Muscle layer of colon (tissue), 2 donors: Measurements from ENCODE around the gene NOXA1.
"Not testable (repeated sequence)": the region's sequence is repeated elsewhere in the genome, so short reads cannot be mapped to it uniquely, and the experiment has no call there.

ENCODE experiments used
- H3K27ac ChIP-seq: one replicate; pipeline ENCODE4 v1.7.0; 2013; ENCODE audit warnings: low read depth, mild to moderate bottlenecking, low read length, moderate library complexity
- H3K27me3 ChIP-seq, 2 donors: one replicate each; pipeline ENCODE4 v1.7.0; 2013; ENCODE audit warnings: low read length in 2 of 2, mild to moderate bottlenecking in 2 of 2; ENCODE audit not compliant: insufficient read depth in 2 of 2, control insufficient read depth in 1 of 2
- H3K36me3 ChIP-seq: one replicate; pipeline ENCODE4 v1.7.0; 2013; ENCODE audit warnings: mild to moderate bottlenecking, low read length; ENCODE audit not compliant: insufficient read depth
- H3K4me1 ChIP-seq: one replicate; pipeline ENCODE4 v1.7.0; 2013; ENCODE audit warnings: mild to moderate bottlenecking, low read length; ENCODE audit not compliant: insufficient read depth
- H3K4me3 ChIP-seq, 2 donors: one replicate each; pipeline ENCODE4 v1.7.0; 2013; ENCODE audit warnings: low read length in 2 of 2, low read depth in 1 of 2, mild to moderate bottlenecking in 1 of 2, moderate library complexity in 1 of 2
- H3K9ac ChIP-seq: one replicate; pipeline ENCODE4 v1.7.0; 2013; ENCODE audit warnings: low read length
- H3K9me3 ChIP-seq: one replicate; pipeline ENCODE4 v1.7.0; 2013; ENCODE audit warnings: mild to moderate bottlenecking, low read length
- donor health status: abdominal sarcoma.
- donor health status: Adenocarcinoma of cecum.

NOXA1 gene

DNA sequence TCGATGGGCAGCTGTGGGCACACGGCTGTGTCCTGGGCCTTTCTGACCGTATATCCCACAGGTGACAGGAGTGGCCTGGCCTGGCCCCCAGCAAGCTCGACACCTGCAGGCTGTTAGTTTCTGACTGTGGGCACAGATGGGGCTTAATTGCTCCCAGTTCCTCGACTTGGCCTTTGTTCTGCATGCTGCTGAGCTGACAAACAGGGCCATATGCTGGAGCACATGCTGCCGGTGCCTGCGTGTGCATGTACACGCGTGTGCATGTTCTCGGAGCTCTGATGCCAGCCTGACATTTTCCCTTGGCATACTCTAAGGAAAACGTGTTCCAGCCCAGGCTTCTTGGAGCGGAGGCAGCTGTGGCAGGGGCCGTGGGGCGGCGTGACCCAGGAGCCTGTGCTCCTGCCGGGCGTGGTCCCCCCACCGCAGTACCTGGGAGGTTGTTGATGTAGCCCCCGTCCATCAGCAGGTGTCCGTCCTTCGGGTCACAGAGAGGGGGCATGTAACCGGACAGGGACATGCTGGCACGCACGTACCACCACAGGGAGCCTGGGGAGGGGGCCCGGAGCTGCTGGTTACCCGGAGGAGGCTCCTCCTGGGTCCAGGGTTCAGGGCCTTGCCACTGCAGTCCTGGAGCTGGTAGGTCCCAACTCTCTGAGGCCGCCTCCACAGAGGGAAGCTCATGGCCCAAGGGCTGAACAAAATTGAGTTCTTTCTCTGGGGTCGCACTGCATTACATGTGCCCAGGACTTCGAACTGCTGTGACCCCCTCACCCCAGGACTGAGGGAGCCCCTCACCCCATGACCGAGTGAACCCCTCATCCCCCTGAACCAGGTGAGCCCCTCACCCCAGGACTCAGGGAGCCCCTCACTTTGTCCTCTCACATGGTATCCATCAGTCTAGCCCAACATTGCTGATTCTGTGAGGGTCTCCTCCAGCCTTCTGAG, 40.1 kb downstream of the NOXA1 start:
- Histone ChIP-seq H3K27ac (no peak overlapping the region), H3K9ac (no peak overlapping the region), H3K4me1 (peaks cover 6% of the 10 kb centered on the region), H3K36me3 (no peaks in the 10 kb centered on the region), H3K27me3 (peaks cover 0 to 4% of the 10 kb centered on the region in 2 donors), H3K4me3 (no peak overlapping the region), H3K9me3 (no peaks in the 10 kb centered on the region)

DNA sequence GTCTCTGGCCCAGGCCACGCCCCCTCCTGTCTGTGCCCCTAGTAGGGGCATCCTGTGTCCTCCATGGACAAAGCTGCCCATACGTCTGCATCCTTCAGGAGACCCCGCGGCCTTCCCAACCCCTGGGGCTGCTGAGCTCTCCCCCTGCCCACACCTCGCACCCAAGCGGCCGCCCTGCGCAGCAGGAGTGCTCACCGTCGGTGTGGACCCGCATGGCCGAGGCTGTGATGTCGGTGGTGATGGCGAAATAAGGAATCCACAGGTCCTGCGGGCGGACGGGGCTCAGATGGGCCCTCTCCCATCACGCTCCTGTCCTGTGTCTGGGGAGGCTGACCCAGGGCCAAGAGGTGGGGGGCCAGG, 40.7 kb downstream of the NOXA1 start:
- Histone ChIP-seq H3K36me3 (no peaks in the 10 kb centered on the region), H3K9me3 (no peaks in the 10 kb centered on the region), H3K9ac (no peak overlapping the region), H3K4me1 (peaks cover 6% of the 10 kb centered on the region), H3K4me3 (no peak overlapping the region), H3K27me3 (peaks cover 0 to 4% of the 10 kb centered on the region in 2 donors), H3K27ac (no peak overlapping the region)

DNA sequence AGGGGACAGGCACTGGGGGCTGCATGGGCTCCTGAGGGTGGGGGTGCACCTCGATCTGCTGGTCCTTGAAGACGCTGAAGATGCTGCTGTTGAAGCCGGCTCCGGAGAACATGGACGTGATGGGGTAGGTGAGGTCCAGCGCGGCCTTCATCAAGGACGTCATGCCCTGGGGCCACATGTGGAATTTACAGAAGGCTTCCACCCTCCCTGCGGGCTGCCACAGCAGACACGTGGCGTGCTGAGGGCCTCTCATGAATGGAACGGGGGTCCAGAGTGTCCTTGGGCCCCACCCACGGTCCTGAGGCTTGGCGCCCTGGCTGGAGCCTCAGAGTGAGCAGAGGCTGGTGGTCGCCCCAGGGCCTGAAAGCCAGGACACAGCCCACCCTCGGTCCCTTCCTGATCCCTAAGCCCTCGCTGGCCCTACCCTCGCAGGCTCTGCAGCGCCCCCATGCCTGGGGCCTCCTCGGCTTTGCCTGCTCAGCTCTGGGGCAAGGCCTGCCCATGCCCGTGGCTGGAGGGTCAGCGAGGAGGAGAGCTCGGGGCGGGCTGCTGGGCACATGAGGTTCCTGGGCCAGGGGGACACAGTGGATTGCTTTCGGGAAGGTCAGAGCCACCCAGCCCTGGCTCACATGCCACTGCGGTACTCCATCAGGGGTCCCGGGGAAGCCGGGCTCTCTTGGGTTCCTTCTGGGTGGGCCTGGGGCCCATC, 41.3 kb downstream of the NOXA1 start:
- Histone ChIP-seq H3K4me3 (no peak overlapping the region), H3K27me3 (peaks cover 0 to 4% of the 10 kb centered on the region in 2 donors), H3K4me1 (peaks cover 5% of the 10 kb centered on the region), H3K36me3 (no peaks in the 10 kb centered on the region), H3K9me3 (no peaks in the 10 kb centered on the region), H3K9ac (no peak overlapping the region), H3K27ac (no peak overlapping the region)

DNA sequence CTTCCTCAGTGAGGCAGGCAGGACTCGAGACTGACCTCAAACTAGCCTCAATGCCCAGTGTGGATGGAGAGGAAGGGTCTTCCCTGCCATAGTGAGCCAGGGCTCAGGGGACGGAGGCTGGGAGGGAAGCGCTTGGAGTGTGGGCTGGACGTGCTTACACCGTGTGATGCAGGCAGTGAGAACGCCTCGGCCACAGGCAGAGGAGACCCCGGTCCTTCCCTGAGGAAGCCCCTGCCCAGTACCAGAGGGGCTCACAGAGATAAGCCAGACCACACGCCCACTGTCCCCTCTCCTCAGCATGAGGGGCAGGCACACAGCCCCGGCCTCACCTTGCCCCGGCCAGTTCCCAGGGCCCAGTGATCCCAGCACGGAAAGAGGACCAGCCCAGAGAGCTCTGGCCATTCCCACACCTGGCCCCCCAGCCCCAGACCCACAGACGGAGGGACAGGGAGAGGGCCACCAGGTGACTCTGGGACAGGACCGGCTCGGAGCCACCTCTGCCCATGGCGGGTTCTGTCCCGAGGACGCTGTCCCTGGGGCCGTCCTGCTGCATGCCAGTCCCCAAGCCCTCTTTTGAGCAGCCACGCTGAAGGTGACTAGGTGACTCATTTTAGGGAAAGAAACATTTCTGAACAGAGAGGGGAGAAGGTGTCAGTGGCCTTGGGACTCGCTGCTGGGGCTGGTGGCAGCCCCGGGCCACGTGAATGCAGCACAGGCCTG, 42.0 kb downstream of the NOXA1 start:
- H3K27ac ChIP-seq = no peak overlapping the region
- peaks cover 0 to 4% of the 10 kb centered on the region in 2 donors for H3K27me3 ChIP-seq
- no peak overlapping the region for H3K4me3 ChIP-seq
- H3K9ac ChIP-seq = no peak overlapping the region
- H3K36me3 ChIP-seq = no peaks in the 10 kb centered on the region
- no peaks in the 10 kb centered on the region for H3K4me1 ChIP-seq
- no peaks in the 10 kb centered on the region for H3K9me3 ChIP-seq

DNA sequence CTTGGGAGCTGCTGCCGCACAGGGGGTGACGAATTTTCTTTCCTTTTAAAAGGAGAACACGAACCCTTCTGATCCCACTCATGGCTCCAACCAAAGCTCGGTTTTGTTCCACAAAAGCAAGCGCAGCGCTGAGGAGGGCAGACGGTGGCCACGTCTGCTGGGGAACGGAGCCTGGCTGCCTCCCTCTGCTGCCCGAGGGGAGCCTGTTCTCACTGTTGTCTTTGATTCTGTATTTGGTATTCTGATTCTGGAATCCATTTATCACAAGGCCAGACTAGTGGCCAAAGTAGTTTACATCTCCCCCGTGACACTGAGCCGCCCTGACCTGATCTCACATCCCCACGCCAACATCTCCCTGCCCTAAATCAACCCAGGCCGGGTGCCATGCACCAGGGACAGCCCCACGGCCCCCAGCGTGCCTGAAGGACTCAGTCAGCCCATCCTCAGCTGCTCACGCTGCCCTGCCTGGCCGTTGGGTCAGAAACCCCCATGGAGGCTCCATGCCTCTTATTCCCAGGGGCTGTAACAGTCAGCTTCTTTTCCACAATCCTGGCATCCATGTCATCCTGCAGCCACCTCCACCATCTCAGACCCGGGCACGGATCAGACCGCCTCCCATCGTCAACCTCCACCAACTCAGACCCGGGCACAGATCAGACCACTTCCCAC, 42.7 kb downstream of the NOXA1 start:
- no peaks in the 10 kb centered on the region for H3K4me1 ChIP-seq
- H3K9ac ChIP-seq = no peak overlapping the region
- no peak overlapping the region for H3K4me3 ChIP-seq
- H3K9me3 ChIP-seq = no peaks in the 10 kb centered on the region
- H3K36me3 ChIP-seq = no peaks in the 10 kb centered on the region
- H3K27me3 ChIP-seq = peaks cover 0 to 4% of the 10 kb centered on the region in 2 donors
- no peak overlapping the region for H3K27ac ChIP-seq

DNA sequence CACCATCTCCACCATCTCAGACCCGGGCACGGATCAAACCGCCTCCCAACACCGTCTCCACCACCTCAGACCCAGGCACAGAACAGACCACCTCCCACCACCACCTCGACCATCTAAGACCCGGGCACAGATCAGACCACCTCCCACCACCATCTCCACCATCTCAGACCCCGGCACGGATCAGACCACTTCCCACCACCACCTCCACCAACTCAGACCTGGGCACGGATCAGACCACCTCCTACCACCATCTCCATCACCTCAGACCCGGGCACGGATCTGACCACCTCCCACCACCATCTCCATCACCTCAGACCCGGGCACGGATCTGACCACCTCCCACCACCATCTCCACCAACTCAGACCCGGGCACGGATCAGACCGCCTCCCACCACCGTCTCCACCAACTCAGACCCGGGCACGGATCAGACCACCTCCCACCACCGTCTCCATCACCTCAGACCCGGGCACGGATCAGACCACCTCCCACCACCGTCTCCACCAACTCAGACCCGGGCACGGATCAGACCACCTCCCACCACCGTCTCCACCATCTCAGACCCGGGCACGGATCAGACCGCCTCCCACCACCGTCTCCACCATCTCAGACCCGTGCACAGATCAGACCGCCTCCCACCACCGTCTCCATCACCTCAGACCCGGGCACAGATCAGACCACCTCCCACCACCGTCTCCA, 43.3 kb downstream of the NOXA1 start:
- not testable (repeated sequence) for H3K9me3 ChIP-seq, H3K36me3 ChIP-seq

GRCh38 chr9:137467161-137467581, 44.0 kb downstream of the NOXA1 start:
- Histone ChIP-seq H3K9me3 (no peaks in the 10 kb centered on the region), H3K36me3 (no peaks in the 10 kb centered on the region), H3K4me1 (no peaks in the 10 kb centered on the region), H3K9ac (no peak overlapping the region), H3K4me3 (no peak overlapping the region), H3K27me3 (no peaks in the 10 kb centered on the region), H3K27ac (no peak overlapping the region)

More for the DNA sequence above, 43.3 kb downstream of the NOXA1 start:
- H3K9ac ChIP-seq, H3K27me3 ChIP-seq, H3K4me3 ChIP-seq, H3K27ac ChIP-seq, H3K4me1 ChIP-seq: not testable (repeated sequence)

DNA sequence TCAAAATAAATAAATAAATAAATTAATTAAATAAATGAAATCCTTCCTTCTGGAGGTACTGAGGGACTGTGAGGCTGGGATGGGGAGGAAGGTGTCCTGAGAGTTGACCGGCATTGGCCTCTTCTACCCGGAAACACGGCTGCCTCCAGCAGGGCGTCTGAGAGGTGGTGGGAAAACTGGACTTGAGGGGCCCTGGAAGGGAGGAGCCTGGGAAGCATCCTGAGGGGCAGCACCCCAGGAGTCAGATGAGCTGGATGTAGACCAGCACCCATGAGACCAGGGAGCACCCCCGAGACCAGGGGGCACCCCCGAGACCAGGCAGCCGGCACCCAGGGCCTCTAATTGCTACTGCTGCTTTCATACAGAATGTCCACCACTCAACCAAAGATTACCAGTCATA, 44.7 kb downstream of the NOXA1 start:
- Histone ChIP-seq H3K27ac (no peak overlapping the region), H3K27me3 (no peaks in the 10 kb centered on the region), H3K4me3 (no peak overlapping the region), H3K36me3 (no peaks in the 10 kb centered on the region), H3K9me3 (no peaks in the 10 kb centered on the region), H3K9ac (no peak overlapping the region), H3K4me1 (no peaks in the 10 kb centered on the region)

- H3K4me3 ChIP-seq = no peak overlapping the region
Measured at GRCh38 chr9:137470785-137471184, 47.6 kb downstream of the NOXA1 start.

DNA sequence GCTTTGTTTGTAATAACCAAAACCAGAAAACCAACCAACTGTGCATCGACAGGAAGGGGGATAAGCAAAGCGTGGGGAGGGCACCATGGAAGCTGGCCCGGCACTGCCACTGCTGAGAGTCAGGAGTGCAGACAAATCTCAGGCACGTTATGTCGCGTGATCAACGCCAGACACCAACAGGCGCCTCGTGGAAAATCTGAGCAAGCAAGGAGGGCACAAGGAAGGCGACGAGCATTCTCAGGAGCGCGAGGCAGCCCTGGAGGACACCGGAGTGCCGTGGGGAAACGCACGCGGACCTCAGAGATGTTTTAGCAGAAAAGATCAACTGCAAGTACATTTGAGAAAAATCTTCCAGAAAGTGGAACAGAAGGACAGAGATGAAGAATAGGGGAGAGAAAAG, 51.1 kb downstream of the NOXA1 start:
- H3K9me3 ChIP-seq = no peaks in the 10 kb centered on the region
- H3K36me3 ChIP-seq = no peaks in the 10 kb centered on the region
- no peak overlapping the region for H3K27ac ChIP-seq
- no peak overlapping the region for H3K4me3 ChIP-seq
- no peak overlapping the region for H3K9ac ChIP-seq
- H3K4me1 ChIP-seq = no peaks in the 10 kb centered on the region
- no peaks in the 10 kb centered on the region for H3K27me3 ChIP-seq

More at GRCh38 chr9:137470785-137471184, 47.6 kb downstream of the NOXA1 start:
- Histone ChIP-seq H3K36me3 (no peaks in the 10 kb centered on the region), H3K9ac (no peak overlapping the region), H3K9me3 (no peaks in the 10 kb centered on the region), H3K27ac (no peak overlapping the region), H3K27me3 (no peaks in the 10 kb centered on the region), H3K4me1 (no peaks in the 10 kb centered on the region)
